Measurements from ENCODE around the gene WWOX. TPM values are rescaled to one million over a fixed set of nuclear protein-coding genes. Genes with fewer than 3 reads are reported as not detected.

The WWOX gene
- total RNA-seq, 6 experiments from 2014 or later, result 13.0 to 24.3 (median 16.5) TPM

- TF ChIP-seq CTCF (IDR thresholded peaks at IDR 0.05), result no peak
- no peak for TF ChIP-seq POLR2A (IDR thresholded peaks at IDR 0.05)
- Histone ChIP-seq H3K4me3 (no peak overlapping the region), H3K27ac (no peak overlapping the region), H3K27me3 (no peaks in the 10 kb centered on the region), H3K4me1 (no peaks in the 10 kb centered on the region), H3K36me3 (no peaks in the 10 kb centered on the region), H3K9me3 (no peaks in the 10 kb centered on the region)
- ATAC-seq (no peak), DNase-seq (no peak)
- 90% methylated on average over 4 of the region's 4 CpGs for WGBS (ENCODE audit: insufficient coverage, low coverage, low lambda C conversion rate, missing lambda C conversion rate)
- intact Hi-C loops (cut with DNase I), result no loop called here
These were observed 325.8 kb downstream of the WWOX start for GRCh38 chr16:78425281-78425680.

- intact Hi-C loops (cut with DNase I), result no loop called here
- Histone ChIP-seq H3K27ac (no peak overlapping the region), H3K4me1 (no peaks in the 10 kb centered on the region), H3K4me3 (no peak overlapping the region), H3K27me3 (no peaks in the 10 kb centered on the region), H3K36me3 (no peaks in the 10 kb centered on the region), H3K9me3 (no peaks in the 10 kb centered on the region)
- WGBS (ENCODE audit: insufficient coverage, low coverage, low lambda C conversion rate, missing lambda C conversion rate), result 100% methylated on average over 4 of the region's 7 CpGs
- DNase-seq (no peak), ATAC-seq (no peak)
- TF ChIP-seq POLR2A (IDR thresholded peaks at IDR 0.05), result no peak
- TF ChIP-seq CTCF (IDR thresholded peaks at IDR 0.05), result no peak
These were observed 326.5 kb downstream of the WWOX start for GRCh38 chr16:78425891-78426510.

- H3K4me1 ChIP-seq, result no peaks in the 10 kb centered on the region
- H3K9me3 ChIP-seq, result no peaks in the 10 kb centered on the region
- ATAC-seq, result no peak
- no peak overlapping the region for H3K4me3 ChIP-seq
- H3K27ac ChIP-seq, result no peak overlapping the region
- no peaks in the 10 kb centered on the region for H3K27me3 ChIP-seq
- no peak for TF ChIP-seq POLR2A (IDR thresholded peaks at IDR 0.05)
- no peak for TF ChIP-seq CTCF (IDR thresholded peaks at IDR 0.05)
- DNase-seq, result no peak
- 43% methylated on average over 1 of the region's 3 CpGs for WGBS (ENCODE audit: insufficient coverage, low coverage, low lambda C conversion rate, missing lambda C conversion rate)
- no peaks in the 10 kb centered on the region for H3K36me3 ChIP-seq
- intact Hi-C loops (cut with DNase I), result no loop called here
These were observed 328.7 kb downstream of the WWOX start for GRCh38 chr16:78428193-78428592.

- no peak overlapping the region for H3K27ac ChIP-seq
- no peak overlapping the region for H3K4me3 ChIP-seq
- no peaks in the 10 kb centered on the region for H3K9me3 ChIP-seq
- intact Hi-C loops (cut with DNase I), result no loop called here
- DNase-seq (no peak), ATAC-seq (no peak)
- TF ChIP-seq POLR2A (IDR thresholded peaks at IDR 0.05), result no peak
- TF ChIP-seq CTCF (IDR thresholded peaks at IDR 0.05), result no peak
- WGBS (ENCODE audit: insufficient coverage, low coverage, low lambda C conversion rate, missing lambda C conversion rate), result 0% methylated on average over 1 of the region's 4 CpGs
- H3K36me3 ChIP-seq, result no peaks in the 10 kb centered on the region
- H3K27me3 ChIP-seq, result no peaks in the 10 kb centered on the region
- H3K4me1 ChIP-seq, result no peaks in the 10 kb centered on the region
These were observed 330.8 kb downstream of the WWOX start for GRCh38 chr16:78430281-78430680.

Data from right lobe of liver (tissue), 6 donors.